ENCODE measurements around the gene NDST3. TPM values are rescaled to one million over a fixed set of nuclear protein-coding genes. Genes with fewer than 3 reads are reported as not detected.
A peak's percentile ranks its signal among the peaks of the same experiment; 100 is the strongest.

Gene NDST3
- polyA plus RNA-seq, 4 donors, result 2.9 to 10.8 (median 3.6) TPM

- DNase-seq (ENCODE audit: low read depth in 4 of 4, low spot score in 3 of 4), result no peak
Observed at GRCh38 chr4:118173126-118173525, 138.8 kb downstream of the NDST3 start.

GRCh38 chr4:118173956-118174725 lies 139.9 kb downstream of the NDST3 start:
- no peak for DNase-seq (ENCODE audit: low read depth in 4 of 4, low spot score in 3 of 4)

- DNase-seq (ENCODE audit: low read depth in 4 of 4, low spot score in 3 of 4), result no peak
Observed at GRCh38 chr4:118175506-118175905, 141.2 kb downstream of the NDST3 start.

GRCh38 chr4:118177126-118177525 lies 142.8 kb downstream of the NDST3 start:
- no peak for DNase-seq (ENCODE audit: low read depth in 4 of 4, low spot score in 3 of 4)

- no peak for DNase-seq (ENCODE audit: low read depth in 4 of 4, low spot score in 3 of 4)
Observed at GRCh38 chr4:118180776-118181175, 146.5 kb downstream of the NDST3 start.

- DNase-seq (ENCODE audit: low read depth in 4 of 4, low spot score in 3 of 4), result no peak
Observed at GRCh38 chr4:118190903-118191302, 156.6 kb downstream of the NDST3 start.

- no peak for DNase-seq (ENCODE audit: low read depth in 4 of 4, low spot score in 3 of 4)
Observed at GRCh38 chr4:118193421-118193820, 159.1 kb downstream of the NDST3 start.

- DNase-seq (ENCODE audit: low read depth in 4 of 4, low spot score in 3 of 4), result no peak
Observed at GRCh38 chr4:118206627-118207026, 172.3 kb downstream of the NDST3 start.

GRCh38 chr4:118213101-118213500 lies 178.8 kb downstream of the NDST3 start:
- no peak for DNase-seq (ENCODE audit: low read depth in 4 of 4, low spot score in 3 of 4)

GRCh38 chr4:118215826-118216225 lies 181.5 kb downstream of the NDST3 start:
- DNase-seq (ENCODE audit: low read depth in 4 of 4, low spot score in 3 of 4), result no peak

- DNase-seq (ENCODE audit: low read depth in 4 of 4, low spot score in 3 of 4), result no peak
Observed at GRCh38 chr4:118221227-118221800, 187.0 kb downstream of the NDST3 start.

- DNase-seq (ENCODE audit: low read depth in 4 of 4, low spot score in 3 of 4), result peak in 3 of 4 donors; percentile 36 to 44 (median 37)
Observed at GRCh38 chr4:118224243-118224829, 190.1 kb downstream of the NDST3 start.

GRCh38 chr4:118225511-118225910 lies 191.2 kb downstream of the NDST3 start:
- DNase-seq (ENCODE audit: low read depth in 4 of 4, low spot score in 3 of 4), result no peak

- DNase-seq (ENCODE audit: low read depth in 4 of 4, low spot score in 3 of 4), result no peak
Observed at GRCh38 chr4:118226311-118227010, 192.2 kb downstream of the NDST3 start.

- no peak for DNase-seq (ENCODE audit: low read depth in 4 of 4, low spot score in 3 of 4)
Observed at GRCh38 chr4:118235566-118236120, 201.4 kb downstream of the NDST3 start.

- no peak for DNase-seq (ENCODE audit: low read depth in 4 of 4, low spot score in 3 of 4)
Observed at GRCh38 chr4:118237531-118237930, 203.2 kb downstream of the NDST3 start.

- no peak for DNase-seq (ENCODE audit: low read depth in 4 of 4, low spot score in 3 of 4)
Observed at GRCh38 chr4:118249890-118250289, 215.6 kb downstream of the NDST3 start.

- DNase-seq (ENCODE audit: low read depth in 4 of 4, low spot score in 3 of 4), result no peak
Observed at GRCh38 chr4:118254368-118254767, 220.1 kb downstream of the NDST3 start.

GRCh38 chr4:118259111-118259510 lies 224.8 kb downstream of the NDST3 start:
- DNase-seq (ENCODE audit: low read depth in 4 of 4, low spot score in 3 of 4), result no peak

- DNase-seq (ENCODE audit: low read depth in 4 of 4, low spot score in 3 of 4), result no peak
Observed at GRCh38 chr4:118260309-118260708, 226.0 kb downstream of the NDST3 start.

- no peak for DNase-seq (ENCODE audit: low read depth in 4 of 4, low spot score in 3 of 4)
Observed at GRCh38 chr4:118264096-118264495, 229.8 kb downstream of the NDST3 start.
